Nephron (organoid): ENCODE measurements around the gene HP1BP3.

Experiments
- H3K27ac Mint-ChIP-seq, 3 experiments: 2 replicates each; pipeline ENCODE4 v1.8.0; 2020; ENCODE audit warnings: mixed read lengths in 3 of 3, mild to moderate bottlenecking in 2 of 3, moderate library complexity in 1 of 3
- H3K27me3 Mint-ChIP-seq: 2 replicates; pipeline ENCODE4 v1.8.0; 2021; ENCODE audit warnings: low read depth, mild to moderate bottlenecking, moderate library complexity, mixed read lengths
- H3K36me3 Mint-ChIP-seq: 2 replicates; pipeline ENCODE4 v1.8.0; 2020; ENCODE audit warnings: low read depth, mixed read lengths
- H3K4me1 Mint-ChIP-seq: 2 replicates; pipeline ENCODE4 v1.8.0; 2020; ENCODE audit warnings: mixed read lengths
- H3K4me3 Mint-ChIP-seq, 3 experiments: 2 replicates each; pipeline ENCODE4 v1.8.0; 2020; ENCODE audit warnings: mild to moderate bottlenecking in 3 of 3, mixed read lengths in 3 of 3, moderate library complexity in 2 of 3
- H3K9me3 Mint-ChIP-seq: 2 replicates; pipeline ENCODE4 v1.8.0; 2020; ENCODE audit warnings: mixed read lengths
- CTCF ChIP-seq, 3 experiments: fragments of 200-600 bp; sonication (generic); IDR thresholded peaks; one replicate each; pipeline ENCODE4 v1.5.0; 2021; ENCODE audit warnings: antibody characterized with exemption in 3 of 3; ENCODE audit not compliant: unreplicated experiment in 3 of 3

Gene HP1BP3

DNA sequence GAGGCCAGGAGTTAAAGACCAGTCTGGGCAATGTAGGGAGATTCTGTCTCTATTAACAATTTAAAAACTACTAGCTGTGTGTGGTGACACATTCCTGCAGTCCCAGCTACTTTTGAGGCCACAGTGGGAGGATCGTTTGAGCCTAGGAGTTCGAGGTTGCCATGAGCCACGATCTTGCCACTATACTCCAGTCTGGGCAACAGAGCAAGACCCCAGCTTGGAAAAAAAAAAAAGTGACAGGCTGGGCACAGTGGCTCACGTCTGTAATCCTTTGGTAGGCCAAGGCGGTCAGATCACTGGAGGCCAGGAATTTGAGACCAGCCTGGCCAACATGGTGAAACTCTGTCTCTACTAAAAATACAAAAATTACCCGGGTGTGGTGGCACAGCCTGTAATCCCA is 26.8 kb downstream of the HP1BP3 start:
- Mint-ChIP-seq H3K4me1 (no peaks in the 10 kb centered on the region), H3K27me3 (no peaks in the 10 kb centered on the region), H3K36me3 (peaks cover 94% of the 10 kb centered on the region), H3K4me3 (no peak overlapping the region), H3K9me3 (no peaks in the 10 kb centered on the region), H3K27ac (no peak overlapping the region)
- TF ChIP-seq CTCF (IDR thresholded peaks at IDR 0.05; ENCODE audit: unreplicated experiment in 3 of 3): no peak

DNA sequence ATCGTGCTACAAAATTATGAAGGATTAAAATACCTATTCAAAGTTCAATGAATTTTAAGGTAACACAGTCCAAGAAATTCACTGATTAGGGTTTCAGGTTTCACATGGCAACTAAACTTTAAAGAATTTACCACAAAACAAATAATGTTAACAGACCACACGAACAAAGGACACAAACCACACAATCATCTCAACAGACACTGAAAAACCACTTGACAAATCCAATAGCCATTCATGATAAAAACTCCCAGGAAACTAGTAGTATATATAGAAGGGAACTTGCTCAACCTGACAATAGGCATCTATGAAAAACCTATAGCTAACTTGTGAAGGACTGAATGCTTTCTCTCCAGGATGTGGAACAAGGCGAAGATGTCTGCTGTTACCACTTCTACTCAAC is 33.5 kb downstream of the HP1BP3 start:
- no peaks in the 10 kb centered on the region for H3K9me3 Mint-ChIP-seq
- H3K4me3 Mint-ChIP-seq: no peak overlapping the region
- no peaks in the 10 kb centered on the region for H3K4me1 Mint-ChIP-seq
- H3K36me3 Mint-ChIP-seq: peaks cover 75% of the 10 kb centered on the region
- TF ChIP-seq CTCF (IDR thresholded peaks at IDR 0.05; ENCODE audit: unreplicated experiment in 3 of 3): no peak
- no peaks in the 10 kb centered on the region for H3K27me3 Mint-ChIP-seq
- H3K27ac Mint-ChIP-seq: no peak overlapping the region

DNA sequence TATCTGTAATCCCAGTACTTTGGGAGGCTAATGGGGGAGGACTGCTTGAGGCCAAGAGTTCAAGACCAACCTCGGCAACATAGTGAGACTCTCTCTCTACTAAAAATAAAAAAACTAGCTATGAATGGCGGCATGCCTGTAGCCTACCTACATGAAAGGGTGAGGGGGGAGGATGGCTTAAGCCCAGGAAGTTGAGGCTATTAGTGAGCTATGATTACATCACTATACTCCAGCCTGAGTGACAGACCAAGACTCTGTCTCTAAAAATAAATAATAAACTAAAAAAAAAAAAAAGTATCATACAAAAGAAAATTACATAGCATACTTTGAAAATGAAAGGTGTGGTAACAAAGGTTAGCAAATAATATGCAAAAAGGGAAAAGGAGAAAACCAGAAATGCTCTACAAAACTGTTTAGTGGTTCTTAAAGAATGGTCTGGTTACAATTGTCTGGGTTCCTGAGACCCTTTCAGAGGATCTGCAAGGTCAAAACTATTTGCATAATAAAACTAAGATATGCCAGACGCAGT is 35.6 kb downstream of the HP1BP3 start:
- TF ChIP-seq CTCF (IDR thresholded peaks at IDR 0.05; ENCODE audit: unreplicated experiment in 3 of 3): no peak
- Mint-ChIP-seq H3K4me3 (no peak overlapping the region), H3K9me3 (no peaks in the 10 kb centered on the region), H3K27me3 (no peaks in the 10 kb centered on the region), H3K4me1 (no peaks in the 10 kb centered on the region), H3K27ac (no peak overlapping the region), H3K36me3 (peaks cover 78% of the 10 kb centered on the region)

GRCh38 chr1:20742671-20743070 is 44.4 kb downstream of the HP1BP3 start:
- no peaks in the 10 kb centered on the region for H3K9me3 Mint-ChIP-seq
- H3K4me3 Mint-ChIP-seq: no peak overlapping the region
- H3K27me3 Mint-ChIP-seq: no peaks in the 10 kb centered on the region
- H3K27ac Mint-ChIP-seq: no peak overlapping the region
- H3K4me1 Mint-ChIP-seq: no peaks in the 10 kb centered on the region
- peaks cover 67% of the 10 kb centered on the region for H3K36me3 Mint-ChIP-seq
- TF ChIP-seq CTCF (IDR thresholded peaks at IDR 0.05; ENCODE audit: unreplicated experiment in 3 of 3): no peak

DNA sequence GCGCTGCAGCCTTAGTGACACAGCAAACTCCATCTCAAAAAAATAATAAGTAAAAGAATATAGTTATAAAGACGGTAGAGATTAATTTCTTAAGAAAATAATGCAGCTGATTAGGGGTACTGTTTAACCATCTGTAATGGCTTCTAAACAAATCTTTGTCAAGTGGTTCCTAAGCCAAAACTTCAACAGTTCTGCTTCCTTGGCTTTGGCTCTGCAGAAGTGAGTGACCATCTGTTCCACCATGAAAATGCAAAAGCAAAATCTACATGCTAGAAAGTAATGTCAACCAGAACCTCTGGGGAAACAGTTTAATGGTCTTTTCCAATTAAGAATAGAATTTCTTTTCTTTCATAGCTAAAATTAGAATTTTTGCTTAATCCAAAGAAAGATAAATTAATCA is 46.3 kb downstream of the HP1BP3 start:
- Mint-ChIP-seq H3K27me3 (no peaks in the 10 kb centered on the region), H3K9me3 (no peaks in the 10 kb centered on the region), H3K36me3 (peaks cover 54% of the 10 kb centered on the region), H3K27ac (no peak overlapping the region), H3K4me3 (no peak overlapping the region), H3K4me1 (no peaks in the 10 kb centered on the region)
- no peak for TF ChIP-seq CTCF (IDR thresholded peaks at IDR 0.05; ENCODE audit: unreplicated experiment in 3 of 3)

GRCh38 chr1:20739225-20739624 is 47.9 kb downstream of the HP1BP3 start:
- Mint-ChIP-seq H3K4me3 (no peak overlapping the region), H3K36me3 (peaks cover 38% of the 10 kb centered on the region), H3K4me1 (no peaks in the 10 kb centered on the region), H3K27me3 (no peaks in the 10 kb centered on the region), H3K9me3 (no peaks in the 10 kb centered on the region), H3K27ac (no peak overlapping the region)
- no peak for TF ChIP-seq CTCF (IDR thresholded peaks at IDR 0.05; ENCODE audit: unreplicated experiment in 3 of 3)
